ENCODE data around the gene CA11. TPM values are rescaled to one million over a fixed set of nuclear protein-coding genes. Genes with fewer than 3 reads are reported as not detected.

The CA11 gene
- total RNA-seq, 2 donors from 2014 or later = 1.4 to 2.7 TPM

- no peak for TF ChIP-seq CTCF (IDR thresholded peaks at IDR 0.05)
- Histone ChIP-seq H3K36me3 (peaks cover 4% of the 10 kb centered on the region), H3K4me3 (peak within 1 kb of the TSS; percentile 88), H3K27ac (peak within 1 kb of the TSS; percentile 93), H3K27me3 (no peaks in the 10 kb centered on the region), H3K4me1 (peaks cover 17% of the 10 kb centered on the region), H3K9me3 (no peaks in the 10 kb centered on the region), H3K9ac (ENCODE audit: low read depth in 2 of 2, low read length in 2 of 2) (peak within 1 kb of the TSS; percentile 81 to 100)
- DNase-seq = peak; percentile 97
- intact Hi-C loops (cut with DNase I) = loop anchor here (10.0 kb wide), 1 partner anchor 294 kb away; the partner anchor contains the start of gene EMP3
Measured at GRCh38 chr19:48618916-48619691, 26.9 kb downstream of the CA11 start, which contains the start of the genes RPL18 and SPHK2. TSS of gene RPL18 (minus strand) at chr19:48619178. CDS start at chr19:48619143, 35 bp downstream. TSS of gene SPHK2 (plus strand) at chr19:48619506. CDS start at chr19:48620515, 1,009 bp downstream.

GRCh38 chr19:48618278-48618915 lies 27.6 kb downstream of the CA11 start:
- Histone ChIP-seq H3K36me3 (peaks cover 4% of the 10 kb centered on the region), H3K9ac (ENCODE audit: low read depth in 2 of 2, low read length in 2 of 2) (peak overlapping the region; percentile 60 to 100), H3K9me3 (no peaks in the 10 kb centered on the region), H3K4me3 (peak overlapping the region; percentile 88), H3K27me3 (no peaks in the 10 kb centered on the region), H3K4me1 (peaks cover 17% of the 10 kb centered on the region), H3K27ac (peak overlapping the region; percentile 93)
- intact Hi-C loops (cut with DNase I) = loop anchor here (10.0 kb wide), 1 partner anchor 294 kb away; the partner anchor contains the start of gene EMP3
- peak; percentile 37 for DNase-seq
- no peak for TF ChIP-seq CTCF (IDR thresholded peaks at IDR 0.05)

- Histone ChIP-seq H3K9ac (ENCODE audit: low read depth in 2 of 2, low read length in 2 of 2) (peak overlapping the region; percentile 60 to 100), H3K27me3 (no peaks in the 10 kb centered on the region), H3K36me3 (peaks cover 4% of the 10 kb centered on the region), H3K9me3 (no peaks in the 10 kb centered on the region), H3K4me3 (peak overlapping the region; percentile 88), H3K27ac (peak overlapping the region; percentile 93), H3K4me1 (peaks cover 17% of the 10 kb centered on the region)
- no peak for TF ChIP-seq CTCF (IDR thresholded peaks at IDR 0.05)
- peak; percentile 41 for DNase-seq
- intact Hi-C loops (cut with DNase I) = loop anchor here (10.0 kb wide), 1 partner anchor 293 kb away; the partner anchor contains the start of gene EMP3
Measured at GRCh38 chr19:48617146-48617937, 28.6 kb downstream of the CA11 start.

GRCh38 chr19:48616491-48617056 lies 29.4 kb downstream of the CA11 start:
- intact Hi-C loops (cut with DNase I) = loop anchor here (10.0 kb wide), 1 partner anchor 292 kb away; the partner anchor contains the start of gene EMP3
- Histone ChIP-seq H3K4me1 (peaks cover 17% of the 10 kb centered on the region), H3K27me3 (no peaks in the 10 kb centered on the region), H3K4me3 (peak overlapping the region; percentile 7), H3K27ac (peak overlapping the region; percentile 93), H3K9ac (ENCODE audit: low read depth in 2 of 2, low read length in 2 of 2) (peak overlapping the region; percentile 45 to 100), H3K36me3 (peaks cover 4% of the 10 kb centered on the region), H3K9me3 (no peaks in the 10 kb centered on the region)
- TF ChIP-seq CTCF (IDR thresholded peaks at IDR 0.05) = no peak
- peak; percentile 40 for DNase-seq

All from colonic mucosa (tissue), 4 donors.